SU-DHL-6 (cell line): ENCODE measurements around the gene STN1.

Source experiments
- H2AFZ ChIP-seq: fragments of 200-600 bp; sonication (generic); 2 replicates; pipeline ENCODE4 v1.6.1; 2014; ENCODE audit warnings: low read depth, mild to moderate bottlenecking, moderate library complexity, mixed read lengths, antibody characterized with exemption, low read length; ENCODE audit not compliant: severe bottlenecking
- H3F3A ChIP-seq: fragments of 200-600 bp; shearing (Covaris generic); 2 replicates; pipeline ENCODE4 v1.6.0; 2016; ENCODE audit warnings: antibody characterized with exemption, mild to moderate bottlenecking; ENCODE audit not compliant: insufficient read depth
- H3K27ac ChIP-seq: fragments of 200-600 bp; sonication (generic); 2 replicates; pipeline ENCODE4 v1.5.1; 2016; ENCODE audit warnings: low read depth, mild to moderate bottlenecking, low read length, moderate library complexity, mixed read lengths
- H3K27me3 ChIP-seq: fragments of 200-600 bp; sonication (generic), shearing (Covaris generic); 2 replicates; pipeline ENCODE4 v1.6.0; 2014; ENCODE audit warnings: mild to moderate bottlenecking, low read length
- H3K36me3 ChIP-seq: fragments of 200-600 bp; sonication (generic); 2 replicates; pipeline ENCODE4 v1.6.1; 2014; ENCODE audit warnings: mild to moderate bottlenecking, low read length, mixed read lengths
- H3K4me2 ChIP-seq: fragments of 300-600, 200-600 bp; shearing (Covaris generic), sonication (generic); 2 replicates; pipeline ENCODE4 v1.6.0; 2014; ENCODE audit warnings: low read length, low read depth, mild to moderate bottlenecking; ENCODE audit not compliant: poor library complexity, severe bottlenecking
- H3K4me3 ChIP-seq: fragments of 200-600 bp; sonication (generic); 2 replicates; pipeline ENCODE4 v1.5.1; 2014; ENCODE audit warnings: antibody characterized with exemption, low read length, mild to moderate bottlenecking, mixed read lengths; ENCODE audit not compliant: insufficient read depth, poor library complexity, severe bottlenecking
- H3K79me2 ChIP-seq: fragments of 200-600 bp; sonication (generic); 2 replicates; pipeline ENCODE4 v1.6.1; 2014; ENCODE audit warnings: mild to moderate bottlenecking, low read length, moderate library complexity; ENCODE audit not compliant: insufficient read depth
- H3K9ac ChIP-seq: fragments of 200-600 bp; sonication (generic); 2 replicates; pipeline ENCODE4 v1.7.0; 2014; ENCODE audit warnings: mild to moderate bottlenecking, low read length
- H3K9me2 ChIP-seq: fragments of 200-600 bp; sonication (generic); replicated peaks from 2 replicates; pipeline ENCODE4 v1.6.1; 2014; ENCODE audit warnings: low read length; ENCODE audit not compliant: insufficient read depth
- H3K9me3 ChIP-seq: fragments of 200-600 bp; sonication (generic); 2 replicates; pipeline ENCODE4 v1.6.1; 2014; ENCODE audit warnings: low read length, mixed read lengths; ENCODE audit not compliant: insufficient read depth
- H4K20me1 ChIP-seq: fragments of 200-600 bp; sonication (generic); 2 replicates; pipeline ENCODE4 v1.6.1; 2014; ENCODE audit warnings: low read depth, mild to moderate bottlenecking, antibody characterized with exemption, low read length, moderate library complexity, mixed read lengths
- EZH2phosphoT487 ChIP-seq: fragments of 200-600 bp; sonication (generic), shearing (Covaris generic); conservative IDR thresholded peaks from 2 replicates; pipeline ENCODE4 v1.6.1; 2018; ENCODE audit warnings: mild to moderate bottlenecking, antibody characterized with exemption, low read length, moderate library complexity, mixed read lengths
- TF ChIP-seq, protein P1 (sequence below): fragments of 200-600 bp; sonication (generic); IDR thresholded peaks from one replicate; pipeline ENCODE4 v1.5.1; 2017; ENCODE audit warnings: antibody characterized with exemption, mild to moderate bottlenecking, low read length, moderate library complexity; ENCODE audit not compliant: insufficient read depth, poor library complexity, severe bottlenecking

The STN1 gene

DNA sequence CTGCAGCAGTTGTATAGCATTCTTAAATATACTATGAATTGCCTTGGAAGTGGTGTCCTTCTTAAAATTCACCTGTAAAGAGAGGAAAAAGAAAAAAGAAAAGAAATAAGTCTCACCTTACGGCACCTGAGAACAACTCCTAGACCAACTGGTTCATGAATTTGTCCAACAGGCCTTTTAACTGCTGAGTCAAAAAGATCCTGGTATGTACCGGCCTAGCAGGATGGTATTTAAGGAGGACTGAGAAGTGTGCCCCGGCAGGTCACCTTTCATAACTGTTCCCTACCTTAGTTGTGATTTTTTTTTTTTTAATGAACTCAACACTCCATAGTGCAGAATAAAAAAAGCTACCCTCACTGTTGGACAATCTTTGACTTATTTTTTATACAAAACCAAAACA lies 25.8 kb downstream of the STN1 start:
- Histone ChIP-seq H3K79me2 (no peaks in the 10 kb centered on the region), H4K20me1 (no peaks in the 10 kb centered on the region), H3K27ac (no peak overlapping the region), H3K9ac (no peak overlapping the region), H2AFZ (no peak overlapping the region), H3K4me3 (no peak overlapping the region), H3K9me2 (no peaks in the 10 kb centered on the region), H3K36me3 (no peaks in the 10 kb centered on the region), H3K9me3 (no peaks in the 10 kb centered on the region), H3K4me2 (no peak overlapping the region), H3K27me3 (no peaks in the 10 kb centered on the region), H3F3A (no peaks in the 10 kb centered on the region)
- TF ChIP-seq, protein P1, sequence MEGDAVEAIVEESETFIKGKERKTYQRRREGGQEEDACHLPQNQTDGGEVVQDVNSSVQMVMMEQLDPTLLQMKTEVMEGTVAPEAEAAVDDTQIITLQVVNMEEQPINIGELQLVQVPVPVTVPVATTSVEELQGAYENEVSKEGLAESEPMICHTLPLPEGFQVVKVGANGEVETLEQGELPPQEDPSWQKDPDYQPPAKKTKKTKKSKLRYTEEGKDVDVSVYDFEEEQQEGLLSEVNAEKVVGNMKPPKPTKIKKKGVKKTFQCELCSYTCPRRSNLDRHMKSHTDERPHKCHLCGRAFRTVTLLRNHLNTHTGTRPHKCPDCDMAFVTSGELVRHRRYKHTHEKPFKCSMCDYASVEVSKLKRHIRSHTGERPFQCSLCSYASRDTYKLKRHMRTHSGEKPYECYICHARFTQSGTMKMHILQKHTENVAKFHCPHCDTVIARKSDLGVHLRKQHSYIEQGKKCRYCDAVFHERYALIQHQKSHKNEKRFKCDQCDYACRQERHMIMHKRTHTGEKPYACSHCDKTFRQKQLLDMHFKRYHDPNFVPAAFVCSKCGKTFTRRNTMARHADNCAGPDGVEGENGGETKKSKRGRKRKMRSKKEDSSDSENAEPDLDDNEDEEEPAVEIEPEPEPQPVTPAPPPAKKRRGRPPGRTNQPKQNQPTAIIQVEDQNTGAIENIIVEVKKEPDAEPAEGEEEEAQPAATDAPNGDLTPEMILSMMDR, result no peak
- no peak for TF ChIP-seq EZH2phosphoT487

DNA sequence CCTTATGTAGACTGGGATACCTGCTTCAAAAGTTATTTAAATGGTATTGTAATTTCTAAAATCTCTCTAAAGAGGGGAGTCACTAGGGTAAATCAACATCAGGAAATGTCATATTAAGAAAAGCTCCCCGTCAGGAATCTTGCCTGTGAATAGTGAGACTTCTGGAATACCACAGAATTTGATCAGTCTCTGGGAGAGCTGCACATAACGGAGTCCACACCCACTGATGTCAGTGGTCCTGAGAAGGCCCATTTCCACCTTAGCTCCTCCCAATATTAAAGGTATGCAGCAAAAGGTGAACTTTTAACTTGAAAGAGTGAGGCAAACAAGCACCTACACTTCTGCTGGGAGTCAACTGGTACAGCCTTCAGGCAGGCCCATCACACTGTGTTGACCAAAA lies 27.3 kb downstream of the STN1 start:
- Histone ChIP-seq H3K4me2 (no peak overlapping the region), H3K9ac (no peak overlapping the region), H3K4me3 (no peak overlapping the region), H4K20me1 (no peaks in the 10 kb centered on the region), H3K9me3 (no peaks in the 10 kb centered on the region), H3K27ac (no peak overlapping the region), H3K9me2 (no peaks in the 10 kb centered on the region), H3K36me3 (no peaks in the 10 kb centered on the region), H3F3A (no peaks in the 10 kb centered on the region), H2AFZ (no peak overlapping the region), H3K27me3 (no peaks in the 10 kb centered on the region), H3K79me2 (no peaks in the 10 kb centered on the region)
- TF ChIP-seq, protein P1, result no peak
- no peak for TF ChIP-seq EZH2phosphoT487

DNA sequence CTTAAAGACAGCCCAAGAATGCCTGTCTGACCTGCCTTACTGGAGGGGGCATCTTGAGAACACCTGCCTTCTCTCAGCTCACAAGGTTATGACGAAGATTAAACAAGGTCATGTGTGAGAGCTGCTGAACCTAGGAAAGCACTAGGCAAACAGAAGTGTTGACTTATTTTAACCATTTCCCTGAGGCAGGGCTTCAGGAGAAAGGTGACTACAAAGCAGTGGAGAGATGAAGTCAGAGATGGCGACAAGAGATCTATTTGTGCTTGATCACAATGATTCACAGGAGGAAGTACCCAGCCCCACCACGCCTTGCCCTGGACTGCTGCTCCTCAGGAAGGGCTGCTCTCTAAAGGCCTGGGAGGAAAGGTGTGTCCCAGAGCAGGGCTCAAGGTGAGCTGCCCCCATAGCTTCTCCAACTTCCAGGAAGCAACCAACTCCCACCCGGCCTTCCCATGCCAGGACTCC lies 27.8 kb downstream of the STN1 start:
- H3K9ac ChIP-seq, result no peak overlapping the region
- H3K4me2 ChIP-seq, result no peak overlapping the region
- H3K36me3 ChIP-seq, result no peaks in the 10 kb centered on the region
- H3K27me3 ChIP-seq, result no peaks in the 10 kb centered on the region
- H3K27ac ChIP-seq, result no peak overlapping the region
- no peaks in the 10 kb centered on the region for H4K20me1 ChIP-seq
- no peak overlapping the region for H2AFZ ChIP-seq
- no peaks in the 10 kb centered on the region for H3K9me3 ChIP-seq
- TF ChIP-seq, protein P1, result no peak
- no peak for TF ChIP-seq EZH2phosphoT487
- no peaks in the 10 kb centered on the region for H3K9me2 ChIP-seq
- H3K4me3 ChIP-seq, result no peak overlapping the region
- H3F3A ChIP-seq, result no peaks in the 10 kb centered on the region
- H3K79me2 ChIP-seq, result no peaks in the 10 kb centered on the region
